IMR-90 (cell line): ENCODE results near the gene PDGFA. TPM values are rescaled to one million over a fixed set of nuclear protein-coding genes. Genes with fewer than 3 reads are reported as not detected.

Experiments
- ATAC-seq: fragments of 200-7000 bp; cut with Tn5 transposase; 2 replicates; pipeline ENCODE4 v1.9.1; 2020; ENCODE audit warnings: low read depth, mild to moderate bottlenecking, moderate library complexity
- BruUV-seq: library from RNA; stranded (reverse); fragments of 400-500 nt; replicated peaks from 2 replicates; lab custom pipeline; 2021; lab: Mats Ljungman, UMichigan
- CTCF ChIA-PET: fragments of 300-600 bp; formaldehyde crosslinking; extraction: SDS; loops from one replicate; lab custom pipeline; 2021; ENCODE audit warnings: antibody characterized with exemption; lab: Yijun Ruan, JAX
- POLR2A ChIA-PET: fragments of 300-600 bp; sonication (Branson Sonifier 250); formaldehyde crosslinking; loops from one replicate; lab custom pipeline; 2022; ENCODE audit warnings: antibody characterized with exemption; ENCODE audit not compliant: unreplicated experiment; lab: Charles Lee
- DNase-seq: peaks from one replicate; pipeline ENCODE4 v3.0.0; 2013
- H2AFZ ChIP-seq: replicated peaks from 2 replicates; pipeline ENCODE3; 2013; ENCODE audit warnings: low read length, mild to moderate bottlenecking; ENCODE audit not compliant: poor library complexity
- H2AK5ac ChIP-seq: 2 replicates; pipeline ENCODE4 v1.6.1; 2013; ENCODE audit warnings: low read depth, low read length, inconsistent platforms
- H2AK9ac ChIP-seq: replicated peaks from 2 replicates; pipeline ENCODE3; 2013; ENCODE audit warnings: mild to moderate bottlenecking, low read depth, low read length, moderate library complexity; ENCODE audit not compliant: poor library complexity
- H2BK120ac ChIP-seq: 2 replicates; pipeline ENCODE4 v1.6.1; 2013; ENCODE audit warnings: low read depth, low read length, inconsistent platforms
- H2BK15ac ChIP-seq: 3 replicates; pipeline ENCODE4 v1.6.1; 2013; ENCODE audit warnings: low read depth, low read length, inconsistent platforms
- H2BK20ac ChIP-seq: 2 replicates; pipeline ENCODE4 v1.6.1; 2013; ENCODE audit warnings: low read depth, mild to moderate bottlenecking, inconsistent platforms, low read length, moderate library complexity
- H2BK5ac ChIP-seq: 2 replicates; pipeline ENCODE4 v1.6.1; 2013; ENCODE audit warnings: mild to moderate bottlenecking, low read depth, low read length, inconsistent platforms; ENCODE audit not compliant: poor library complexity, severe bottlenecking
- H3K14ac ChIP-seq: replicated peaks from 2 replicates; pipeline ENCODE4 v1.6.1; 2013; ENCODE audit warnings: low read depth, low read length, inconsistent platforms
- H3K18ac ChIP-seq: 2 replicates; pipeline ENCODE4 v1.6.1; 2013; ENCODE audit warnings: low read depth, low read length, control low read depth
- H3K23ac ChIP-seq: 2 replicates; pipeline ENCODE4 v1.6.1; 2013; ENCODE audit warnings: low read depth, low read length, inconsistent platforms
- H3K27ac ChIP-seq: 2 replicates; pipeline ENCODE4 v1.5.1; 2013; ENCODE audit warnings: mild to moderate bottlenecking, control low read depth, low read length; ENCODE audit not compliant: insufficient read depth
- H3K27me3 ChIP-seq: 2 replicates; pipeline ENCODE4 v1.6.1; 2013; ENCODE audit warnings: low read length; ENCODE audit not compliant: control insufficient read depth, insufficient read depth
- H3K36me3 ChIP-seq: 2 replicates; pipeline ENCODE4 v1.6.1; 2013; ENCODE audit warnings: low read length, mixed read lengths; ENCODE audit not compliant: control insufficient read depth, insufficient read depth
- H3K4ac ChIP-seq: 2 replicates; pipeline ENCODE4 v1.6.1; 2013; ENCODE audit warnings: low read depth, low read length, inconsistent platforms
- H3K4me1 ChIP-seq: 2 replicates; pipeline ENCODE4 v1.6.1; 2013; ENCODE audit warnings: low read length, mixed read lengths; ENCODE audit not compliant: control insufficient read depth, insufficient read depth
- H3K4me2 ChIP-seq: 2 replicates; pipeline ENCODE4 v1.6.1; 2013; ENCODE audit warnings: low read depth, mild to moderate bottlenecking, control low read depth, low read length, moderate library complexity
- H3K4me3 ChIP-seq: 2 replicates; pipeline ENCODE4 v1.5.1; 2013; ENCODE audit warnings: low read depth, mild to moderate bottlenecking, control low read depth, low read length, moderate library complexity; ENCODE audit not compliant: insufficient read depth
- H3K56ac ChIP-seq: 2 replicates; pipeline ENCODE4 v1.6.1; 2013; ENCODE audit warnings: low read length, inconsistent platforms; ENCODE audit not compliant: insufficient read depth; ENCODE audit errors: extremely low read depth
- H3K79me1 ChIP-seq, 2 experiments: 2 replicates each; pipeline ENCODE4 v1.6.1; 2013; ENCODE audit warnings: low read length in 2 of 2, inconsistent platforms in 1 of 2, low read depth in 1 of 2
- H3K9ac ChIP-seq: 2 replicates; pipeline ENCODE4 v1.6.1; 2013; ENCODE audit warnings: low read depth, low read length, control low read depth
- H3K9me1 ChIP-seq: 2 replicates; pipeline ENCODE4 v1.6.1; 2013; ENCODE audit warnings: low read length, inconsistent platforms; ENCODE audit not compliant: insufficient read depth
- H3K9me3 ChIP-seq: 2 replicates; pipeline ENCODE4 v1.6.1; 2013; ENCODE audit warnings: low read length; ENCODE audit not compliant: control insufficient read depth, insufficient read depth
- H4K20me1 ChIP-seq: 2 replicates; pipeline ENCODE4 v1.6.1; 2013; ENCODE audit warnings: low read length, inconsistent platforms; ENCODE audit not compliant: insufficient read depth
- H4K5ac ChIP-seq: 2 replicates; pipeline ENCODE4 v1.6.1; 2013; ENCODE audit warnings: mild to moderate bottlenecking, low read depth, low read length, control low read depth
- H4K8ac ChIP-seq, 2 experiments: 2 replicates each; pipeline ENCODE4 v1.6.1; 2013; ENCODE audit warnings: low read depth in 2 of 2, low read length in 2 of 2, control low read depth in 1 of 2, inconsistent platforms in 1 of 2
- H4K91ac ChIP-seq: 2 replicates; pipeline ENCODE4 v1.6.1; 2013; ENCODE audit warnings: low read depth, low read length, inconsistent platforms; ENCODE audit not compliant: insufficient read depth
- ELK1 ChIP-seq: fragments of 150-350 bp; IDR thresholded peaks from 2 replicates; pipeline ENCODE4 v1.6.1; 2016; ENCODE audit warnings: low read depth, mild to moderate bottlenecking, low read length, moderate library complexity, borderline replicate concordance
- MAFK ChIP-seq: IDR thresholded peaks from 2 replicates; pipeline ENCODE4 v1.6.1; 2012; ENCODE audit warnings: low read depth, low read length, improper control_type of control experiment
- RCOR1 ChIP-seq: IDR thresholded peaks from 2 replicates; pipeline ENCODE4 v1.6.1; 2012; ENCODE audit warnings: mild to moderate bottlenecking, low read length, improper control_type of control experiment; ENCODE audit not compliant: insufficient replicate concordance
- RFX5 ChIP-seq: IDR thresholded peaks from 2 replicates; pipeline ENCODE4 v1.8.0; 2012; ENCODE audit warnings: low read depth, mild to moderate bottlenecking, low read length, moderate library complexity
- WGBS, 2 experiments: methylation state at CpG; one replicate each; pipeline versions ENCODE4 v1.1.5 to v1.1.7; 2013; ENCODE audit warnings: missing lambda C conversion rate in 2 of 2; ENCODE audit not compliant: insufficient read length in 1 of 2; ENCODE audit errors: extremely low coverage in 2 of 2; 5-methylcytosine and 5-hydroxymethylcytosine counted together
- dilution Hi-C: fragments of 300-500 bp; cut with HindIII; formaldehyde crosslinking; loops from one replicate; pipeline ENCODE4 v1.14.3; 2018; ENCODE audit warnings: low sequenced_read_pairs; ENCODE audit not compliant: unreplicated experiment
- in situ Hi-C: fragments of 300-500 bp; cut with MboI; formaldehyde crosslinking; loops from 3 replicates; pipeline ENCODE4 v1.14.3; 2019; ENCODE audit warnings: low sequenced_read_pairs, inconsistent platforms, mixed read lengths
- intact Hi-C: fragments of 100-400 bp; cut with micrococcal nuclease; formaldehyde crosslinking; loops from 2 replicates; pipeline ENCODE4 v1.10.0; 2022
- polyA plus RNA-seq, 3 experiments: library from polyadenylated mRNA; depleted of rRNA; stranded (reverse); fragments of >200 nt; gene quantifications; 2 replicates each; pipeline ENCODE4 v1.2.3, GENCODE V29; 2012; ENCODE audit warnings: low replicate concordance in 1 of 3
- total RNA-seq: library from RNA; depleted of rRNA; stranded (reverse); fragments of >200 nt; gene quantifications from 2 replicates; pipeline ENCODE4 v1.2.3, GENCODE V29; 2012

Gene PDGFA
- total and polyA plus RNA-seq, 2 of the 4 experiments (the other 2 are of a cell fraction), result 3.3 to 3.8 TPM

DNA sequence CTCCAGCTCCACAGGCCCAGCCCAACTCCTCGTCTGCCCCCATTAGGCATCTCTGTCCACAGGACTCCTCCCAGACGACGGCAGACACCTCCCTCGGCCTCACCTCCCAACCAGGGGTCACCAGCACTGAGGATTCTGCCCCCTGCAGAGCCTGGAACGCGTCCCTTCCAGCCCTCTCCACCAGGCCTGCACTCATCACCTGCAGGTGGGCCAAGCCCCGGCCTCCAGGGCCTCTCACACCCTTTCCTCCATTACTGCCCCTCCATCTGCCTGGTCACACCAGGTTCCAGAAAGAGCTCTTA, 42.7 kb upstream of the PDGFA start (continued):
- no peak for TF ChIP-seq ELK1
- TF ChIP-seq RFX5, result no peak
- TF ChIP-seq RCOR1, result no peak

DNA sequence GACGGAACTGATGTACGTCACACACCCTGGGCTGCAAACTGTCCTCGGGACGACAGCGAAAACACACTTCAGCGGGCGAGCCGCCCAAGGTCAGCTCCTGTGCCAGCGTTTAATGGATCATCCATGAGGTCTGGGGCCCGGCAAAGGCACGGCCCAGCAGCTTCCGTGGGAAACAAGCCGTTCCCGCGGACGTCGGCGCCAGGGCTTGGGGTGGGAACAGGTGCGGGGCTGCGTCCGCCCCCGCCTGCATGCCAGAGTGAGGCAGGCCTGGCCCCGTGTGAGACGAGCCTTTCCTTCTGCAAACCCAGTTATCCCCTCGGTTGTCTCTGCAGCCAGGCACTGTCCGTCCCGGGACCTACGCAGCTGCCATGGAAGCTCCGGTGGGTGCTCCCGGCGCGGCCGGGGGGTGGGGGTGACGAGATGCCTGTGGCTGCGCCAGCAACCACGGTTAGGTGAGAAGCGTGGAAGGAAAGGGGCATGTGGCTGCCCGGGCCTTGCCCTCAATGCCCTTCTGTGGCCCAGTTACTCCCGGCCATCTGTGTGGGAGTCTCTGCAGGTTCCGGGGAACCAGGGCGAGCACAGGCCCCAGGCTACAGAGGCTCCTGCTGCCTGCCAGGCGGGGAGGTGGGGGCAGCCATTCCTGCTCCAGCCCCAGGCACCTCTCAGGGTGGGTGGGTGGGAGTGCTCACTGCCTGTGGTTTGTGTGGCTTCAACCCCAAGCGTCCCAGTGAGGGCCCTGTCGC, 42.2 kb upstream of the PDGFA start:
- Histone ChIP-seq H3K23ac (no peak overlapping the region), H3K4me1 (no peaks in the 10 kb centered on the region), H3K56ac (no peak overlapping the region), H3K9me3 (peaks cover 3% of the 10 kb centered on the region), H3K14ac (no peak overlapping the region), H3K36me3 (no peaks in the 10 kb centered on the region), H3K4me2 (no peak overlapping the region), H3K4ac (no peak overlapping the region), H4K8ac (no peak overlapping the region), H3K9me1 (0 out of 2 replicates have a peak, but pooled peaks cover 3% of the 10 kb centered on the region), H4K91ac (no peak overlapping the region), H3K27me3 (no peaks in the 10 kb centered on the region; the same call in 1 of the 2 replicates), H3K79me1 (no peaks in the 10 kb centered on the region), H3K18ac (no peak overlapping the region), H2BK5ac (no peak overlapping the region), H4K20me1 (no peaks in the 10 kb centered on the region), H2AFZ (no peak overlapping the region), H2AK9ac (no peak overlapping the region), H2AK5ac (no peak overlapping the region), H4K5ac (no peak overlapping the region), H2BK120ac (no peak overlapping the region), H2BK20ac (no peak overlapping the region), H3K9ac (no peak overlapping the region), H2BK15ac (no peak overlapping the region), H3K27ac (no peak overlapping the region), H3K4me3 (no peak overlapping the region)
- TF ChIP-seq MAFK, result no peak
- no TSS peak for BruUV-seq
- intact Hi-C loops, result no loop called here
- 78% methylated on average over 22 of the region's 44 CpGs; no CpG with 5 or more reads in 1 of the 2 experiments for WGBS, 2 experiments
- no peak for ATAC-seq
- ChIA-PET CTCF (no interaction called here), POLR2A (no interaction called here)
- dilution Hi-C loops, result no loop called here
- in situ Hi-C loops, result no loop called here
- no peak for DNase-seq
